Occipital lobe (tissue), 2 donors: Measurements from ENCODE around the gene ZNF599. TPM values are rescaled to one million over a fixed set of nuclear protein-coding genes. Genes with fewer than 3 reads are reported as not detected.

ENCODE experiments used
- DNase-seq: peaks from one replicate; lab custom pipeline; 2025; lab: John Stamatoyannopoulos, UW
- total RNA-seq: library from RNA; depleted of rRNA; stranded (reverse); fragments of >200 nt; gene quantifications from one replicate; pipeline ENCODE4 v1.2.3, GENCODE V29; 2014

ZNF599 gene
- total RNA-seq, 1 donor from 2014 or later = 12.2 TPM

GRCh38 chr19:34744896-34745690 is 27.9 kb downstream of the ZNF599 start:
- no peak for DNase-seq

GRCh38 chr19:34734537-34735103 is 38.4 kb downstream of the ZNF599 start:
- no peak for DNase-seq

GRCh38 chr19:34733746-34734536 is 39.1 kb downstream of the ZNF599 start, which contains the start of gene ZNF181:
TSS of gene ZNF181 (plus strand) at chr19:34734243. CDS start at chr19:34735038, 795 bp downstream.
- peak; percentile 89 for DNase-seq

- DNase-seq = no peak
Measured at GRCh38 chr19:34733266-34733745, 39.7 kb downstream of the ZNF599 start.

GRCh38 chr19:34732612-34733211 is 40.3 kb downstream of the ZNF599 start:
- DNase-seq = no peak

GRCh38 chr19:34731964-34732363 is 41.1 kb downstream of the ZNF599 start:
- DNase-seq = no peak

- no peak for DNase-seq
Measured at GRCh38 chr19:34731019-34731829, 41.8 kb downstream of the ZNF599 start.

- no peak for DNase-seq
Measured at GRCh38 chr19:34725400-34725799, 47.6 kb downstream of the ZNF599 start.

GRCh38 chr19:34722353-34722752 is 50.7 kb downstream of the ZNF599 start:
- DNase-seq = no peak

- DNase-seq = no peak
Measured at GRCh38 chr19:34715357-34715756, 57.7 kb downstream of the ZNF599 start.

GRCh38 chr19:34713262-34713637 is 59.8 kb downstream of the ZNF599 start:
- no peak for DNase-seq

- no peak for DNase-seq
Measured at GRCh38 chr19:34712395-34713261, 60.4 kb downstream of the ZNF599 start.

GRCh38 chr19:34711890-34712289 is 61.1 kb downstream of the ZNF599 start:
- no peak for DNase-seq

Other genes starting within 250 kb of the ZNF599 start
- gene SCGB2B2, start 96.1 kb downstream of the ZNF599 start, total RNA-seq = 0.16 TPM
- 74.1 TPM for gene ZNF302, start 95.5 kb downstream of the ZNF599 start, total RNA-seq
- 53.0 TPM for gene ZNF181, start 39.0 kb downstream of the ZNF599 start, total RNA-seq
- 9.8 TPM for gene ZNF30, start 153.7 kb upstream of the ZNF599 start, total RNA-seq
- 19.0 TPM for gene ZNF792, start 191.0 kb upstream of the ZNF599 start, total RNA-seq
- gene GRAMD1A, start 227.1 kb upstream of the ZNF599 start, total RNA-seq = 29.6 TPM